CMK (cell line): Measurements from ENCODE around the gene TOR1AIP2.

Experiments
- DNase-seq: peaks from one replicate; pipeline ENCODE4 v3.0.0-alpha.2; 2010; ENCODE audit warnings: low read depth

The TOR1AIP2 gene

DNA sequence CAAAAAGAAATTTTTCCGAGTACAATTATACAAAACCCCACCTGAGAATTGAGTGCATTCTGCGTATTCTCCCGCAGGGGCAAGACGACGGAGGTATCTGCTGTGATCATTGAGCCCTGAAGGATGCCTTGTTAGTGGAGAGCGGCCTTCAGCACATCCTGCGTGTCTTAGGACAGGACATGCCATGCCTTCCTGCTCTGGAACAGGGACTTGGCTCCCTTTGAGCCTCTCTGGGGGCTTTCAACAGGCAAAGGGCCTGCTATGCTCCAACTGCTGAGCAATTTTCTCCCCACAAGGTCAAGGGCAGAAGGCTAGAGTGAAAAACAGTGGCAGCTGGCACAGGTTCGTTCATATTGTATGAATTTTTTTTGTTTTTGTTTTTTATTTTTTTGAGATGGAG lies 52.4 kb downstream of the TOR1AIP2 start:
- no peak for DNase-seq

GRCh38 chr1:179824265-179824664 lies 53.3 kb downstream of the TOR1AIP2 start:
- no peak for DNase-seq

DNA sequence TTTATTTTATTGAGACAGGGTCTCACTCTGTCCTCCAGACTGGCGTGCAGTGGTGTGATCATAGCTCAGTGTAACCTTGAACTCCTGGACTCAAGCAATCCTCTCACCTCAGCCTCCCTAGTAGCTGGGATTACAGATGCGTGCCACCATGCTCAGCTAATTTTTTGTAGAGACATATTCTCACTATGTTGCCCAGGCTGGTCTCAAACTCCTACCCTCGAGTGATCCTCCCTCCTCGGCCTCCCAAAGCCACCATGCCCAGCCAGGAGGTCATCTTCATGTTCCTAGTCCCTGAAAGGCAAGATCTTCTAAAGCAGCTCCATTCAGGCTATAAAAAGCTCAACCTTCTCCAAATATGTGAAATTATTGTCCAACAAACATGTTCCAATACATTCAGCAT lies 53.9 kb downstream of the TOR1AIP2 start:
- DNase-seq, result no peak

DNA sequence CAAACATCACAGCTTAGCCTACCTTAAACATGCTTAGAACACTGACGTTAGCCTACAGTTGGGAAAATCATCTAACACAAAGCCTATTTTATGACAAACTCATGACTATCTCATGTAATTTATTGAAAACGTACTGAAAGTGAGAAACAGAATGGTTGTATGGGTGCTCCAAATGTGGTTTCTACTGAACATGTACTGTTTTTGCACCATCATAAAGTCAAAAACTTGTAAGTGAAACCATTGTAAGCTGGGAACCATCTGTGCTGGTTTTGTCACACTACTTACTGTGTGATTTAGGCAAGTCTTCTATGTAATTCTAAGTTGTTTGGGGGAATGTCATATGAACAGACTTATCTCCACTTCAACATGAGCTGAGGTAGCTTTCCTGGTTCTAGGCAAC lies 55.5 kb downstream of the TOR1AIP2 start:
- DNase-seq, result no peak

DNA sequence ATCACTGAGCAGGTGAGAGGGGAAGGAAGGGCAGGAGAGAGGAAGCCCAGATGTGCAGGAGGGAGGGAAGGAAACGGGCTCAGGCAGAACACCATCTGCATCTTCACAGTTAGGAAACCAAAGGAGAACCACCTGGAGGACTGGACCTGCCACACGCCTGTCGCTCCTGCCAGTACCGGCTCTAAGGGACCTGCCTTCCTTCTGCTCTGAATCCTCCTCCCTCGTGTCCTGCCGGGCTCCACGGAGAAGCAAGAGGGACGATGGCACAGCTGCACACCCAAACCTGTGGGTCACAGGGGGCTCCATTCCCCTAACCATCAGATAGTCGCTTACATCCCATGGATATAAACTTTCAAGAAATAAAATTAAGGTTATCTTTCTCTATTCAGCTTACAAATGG lies 56.1 kb downstream of the TOR1AIP2 start:
- DNase-seq, result no peak

GRCh38 chr1:179820226-179820970 lies 57.2 kb downstream of the TOR1AIP2 start:
- no peak for DNase-seq

GRCh38 chr1:179818743-179819173 lies 58.8 kb downstream of the TOR1AIP2 start:
- no peak for DNase-seq

GRCh38 chr1:179818260-179818659 lies 59.3 kb downstream of the TOR1AIP2 start:
- no peak for DNase-seq

DNA sequence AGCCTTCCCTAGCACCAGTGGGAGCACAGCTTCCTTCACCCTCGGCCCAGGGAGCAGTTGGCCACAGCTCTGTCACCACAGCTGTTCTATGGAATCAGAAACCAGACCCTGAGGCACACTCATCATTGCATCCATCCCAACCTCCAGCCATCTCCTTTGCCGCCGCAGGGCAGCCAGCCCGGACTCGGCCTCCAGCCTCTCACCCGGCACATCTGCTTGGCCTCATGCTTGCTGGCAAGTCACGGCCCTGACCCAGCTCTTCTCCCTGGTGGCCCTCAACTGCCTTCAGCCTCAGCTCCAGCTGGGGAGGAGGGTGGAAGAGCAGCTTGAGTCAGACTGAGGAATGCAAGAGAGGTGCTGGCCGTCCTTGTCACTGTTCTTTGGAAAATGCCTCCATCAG lies 59.8 kb downstream of the TOR1AIP2 start:
- no peak for DNase-seq

- DNase-seq, result no peak
Measured at GRCh38 chr1:179817056-179817455, 60.5 kb downstream of the TOR1AIP2 start.

DNA sequence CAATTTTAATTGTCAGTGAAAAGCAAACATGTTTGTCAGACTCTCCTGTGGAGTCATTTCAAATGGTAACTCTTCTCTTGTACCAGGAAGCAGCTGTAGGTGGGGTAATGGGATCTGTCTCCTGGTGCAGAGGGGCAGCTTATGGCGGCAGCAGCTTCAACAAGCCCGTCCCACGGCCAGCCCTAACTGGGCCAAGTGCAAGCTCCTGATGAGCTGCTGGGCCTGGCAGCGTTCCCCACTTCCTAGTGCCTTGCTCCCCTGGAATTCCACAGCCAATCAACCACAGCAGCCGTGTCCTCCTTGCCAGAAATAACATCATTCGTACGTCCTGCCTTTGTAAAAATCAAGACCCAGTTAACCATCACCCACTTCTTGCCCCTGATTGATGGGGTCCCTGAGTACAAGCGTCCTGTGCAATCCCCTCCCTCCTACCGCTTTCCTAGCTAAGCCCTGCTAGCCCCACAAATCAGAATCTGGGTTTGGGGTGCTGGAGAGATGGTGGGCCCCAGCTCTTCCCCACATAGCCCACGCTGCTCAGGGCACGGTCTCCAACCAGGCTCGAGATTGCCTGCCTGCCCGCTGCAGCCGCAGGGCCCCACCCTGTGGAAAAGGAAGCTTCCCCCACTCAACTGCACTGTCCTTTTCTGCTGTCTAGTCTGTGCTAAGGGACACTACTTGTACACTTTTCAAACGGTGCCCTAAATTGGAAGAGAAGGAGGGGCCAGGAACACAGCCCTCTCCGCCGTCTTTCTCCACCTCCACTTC lies 61.2 kb downstream of the TOR1AIP2 start:
- no peak for DNase-seq

DNA sequence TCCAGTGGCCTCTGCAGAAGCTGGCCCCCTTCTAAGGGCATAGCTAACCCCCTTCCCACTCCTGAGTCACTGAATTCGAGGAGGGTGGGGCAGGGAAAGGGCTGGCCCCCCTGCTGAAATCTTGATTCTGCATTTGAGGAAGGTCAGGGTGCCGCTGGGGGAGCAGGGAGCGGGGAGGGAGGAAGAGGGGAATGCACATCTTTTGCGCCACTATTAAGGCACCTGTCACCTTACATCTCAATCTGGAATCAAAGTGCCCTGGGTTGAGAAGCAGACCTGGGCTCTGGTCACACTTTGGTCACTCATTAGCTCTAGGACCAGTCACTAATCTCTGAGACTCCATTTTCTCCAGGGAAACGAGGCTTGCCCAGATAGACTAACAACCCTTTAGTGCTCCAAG lies 62.0 kb downstream of the TOR1AIP2 start:
- DNase-seq, result no peak

- DNase-seq, result no peak
Measured at GRCh38 chr1:179814546-179814838, 63.1 kb downstream of the TOR1AIP2 start.

DNA sequence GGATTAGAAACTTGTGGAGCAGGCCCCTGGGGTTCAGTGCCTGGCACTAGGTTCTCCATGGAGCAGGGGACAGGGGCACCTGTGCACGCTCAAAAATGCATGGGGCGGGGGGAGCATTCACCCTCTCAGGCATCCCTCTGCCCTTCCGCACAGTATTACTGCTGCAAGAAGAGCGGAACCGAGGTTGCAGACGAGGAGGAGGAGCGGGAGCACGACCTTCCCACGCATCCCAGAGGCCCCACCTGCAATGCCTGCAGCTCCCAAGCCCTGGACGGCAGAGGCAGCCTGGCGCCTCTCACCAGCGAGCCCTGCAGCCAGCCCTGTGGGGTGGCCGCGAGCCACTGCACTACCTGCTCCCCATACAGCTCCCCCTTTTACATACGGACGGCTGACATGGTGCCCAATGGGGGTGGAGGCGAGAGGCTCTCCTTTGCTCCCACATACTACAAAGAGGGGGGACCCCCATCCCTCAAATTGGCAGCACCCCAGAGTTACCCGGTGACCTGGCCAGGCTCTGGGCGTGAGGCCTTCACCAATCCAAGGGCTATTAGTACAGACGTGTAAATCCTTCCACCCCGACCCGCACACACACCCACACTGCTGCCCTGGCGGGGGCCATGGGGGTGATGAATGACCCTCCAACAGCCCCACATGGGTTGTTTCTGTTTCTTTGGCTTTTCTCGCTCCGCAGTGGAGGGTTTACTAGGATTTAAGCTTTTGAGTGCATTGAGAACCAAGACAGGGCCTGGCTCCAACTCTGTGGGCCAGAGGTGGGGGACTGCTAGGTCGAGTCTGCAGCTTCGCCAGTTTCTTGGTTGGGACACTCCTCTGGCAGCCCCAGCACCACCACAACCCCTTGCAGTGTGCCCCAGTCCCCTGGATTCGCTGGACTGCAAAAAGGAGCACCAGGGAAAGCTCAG lies 63.7 kb downstream of the TOR1AIP2 start:
- no peak for DNase-seq

GRCh38 chr1:179812501-179813292 lies 64.9 kb downstream of the TOR1AIP2 start:
- no peak for DNase-seq

DNA sequence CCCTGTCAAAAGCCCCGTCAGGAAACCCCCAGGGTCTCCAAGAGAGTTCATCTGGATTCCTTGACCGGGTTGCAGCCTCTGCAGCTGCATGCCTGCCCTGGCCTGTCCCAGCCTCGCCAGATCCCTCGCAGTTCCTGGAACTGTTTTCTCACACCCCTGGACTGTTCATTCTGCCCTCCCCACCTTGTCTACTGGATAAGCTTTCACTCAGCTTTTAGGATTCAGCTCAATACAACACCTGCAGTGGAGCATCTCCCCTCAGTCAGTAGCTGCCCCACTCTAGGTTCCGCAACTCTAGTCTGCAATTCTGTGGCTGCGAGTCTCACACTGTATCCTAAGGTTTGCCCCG lies 67.3 kb downstream of the TOR1AIP2 start:
- DNase-seq, result no peak

DNA sequence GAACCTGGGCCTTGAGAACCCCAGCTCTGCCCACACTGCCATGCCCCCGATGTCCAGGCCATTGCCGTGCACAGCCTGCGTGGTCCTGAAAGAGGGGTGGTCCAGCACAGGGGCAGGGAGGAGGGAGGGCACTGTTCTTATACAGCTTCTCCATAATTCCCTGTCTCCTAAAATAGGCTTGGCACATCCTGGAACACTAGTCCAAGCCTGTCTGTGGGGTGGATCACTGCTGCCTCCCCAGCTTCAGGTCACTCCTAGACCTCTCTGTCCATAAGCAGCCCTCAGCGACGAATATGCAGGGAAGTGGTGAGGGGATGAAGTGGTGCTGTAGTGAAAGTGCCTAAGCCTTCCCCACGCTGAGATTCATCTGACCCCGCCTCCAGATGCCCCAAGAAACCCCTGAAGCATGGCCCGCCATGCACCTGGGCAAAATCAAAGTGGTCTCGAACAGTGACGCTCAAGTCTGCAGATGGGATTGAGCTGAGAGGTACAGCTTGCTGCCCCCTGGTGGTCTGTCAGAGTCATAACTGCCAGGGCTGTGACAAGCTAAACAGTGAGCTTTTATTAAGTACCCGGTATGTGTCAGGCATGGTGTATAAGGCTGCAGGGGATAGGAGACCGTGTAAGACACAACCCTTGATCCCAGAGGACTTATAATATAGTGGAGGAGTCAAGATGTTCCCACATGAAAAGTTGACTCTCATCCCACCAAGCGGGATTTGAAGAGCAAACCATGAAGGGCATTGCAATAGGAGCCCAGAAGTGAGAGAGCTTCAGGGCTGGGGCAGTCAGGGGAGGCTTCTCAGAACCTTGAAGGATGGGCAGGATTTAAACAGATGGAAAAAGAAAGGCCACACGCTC lies 67.9 kb downstream of the TOR1AIP2 start:
- peak; percentile 68 for DNase-seq

- DNase-seq, result no peak
Measured at GRCh38 chr1:179808503-179808902, 69.1 kb downstream of the TOR1AIP2 start.

DNA sequence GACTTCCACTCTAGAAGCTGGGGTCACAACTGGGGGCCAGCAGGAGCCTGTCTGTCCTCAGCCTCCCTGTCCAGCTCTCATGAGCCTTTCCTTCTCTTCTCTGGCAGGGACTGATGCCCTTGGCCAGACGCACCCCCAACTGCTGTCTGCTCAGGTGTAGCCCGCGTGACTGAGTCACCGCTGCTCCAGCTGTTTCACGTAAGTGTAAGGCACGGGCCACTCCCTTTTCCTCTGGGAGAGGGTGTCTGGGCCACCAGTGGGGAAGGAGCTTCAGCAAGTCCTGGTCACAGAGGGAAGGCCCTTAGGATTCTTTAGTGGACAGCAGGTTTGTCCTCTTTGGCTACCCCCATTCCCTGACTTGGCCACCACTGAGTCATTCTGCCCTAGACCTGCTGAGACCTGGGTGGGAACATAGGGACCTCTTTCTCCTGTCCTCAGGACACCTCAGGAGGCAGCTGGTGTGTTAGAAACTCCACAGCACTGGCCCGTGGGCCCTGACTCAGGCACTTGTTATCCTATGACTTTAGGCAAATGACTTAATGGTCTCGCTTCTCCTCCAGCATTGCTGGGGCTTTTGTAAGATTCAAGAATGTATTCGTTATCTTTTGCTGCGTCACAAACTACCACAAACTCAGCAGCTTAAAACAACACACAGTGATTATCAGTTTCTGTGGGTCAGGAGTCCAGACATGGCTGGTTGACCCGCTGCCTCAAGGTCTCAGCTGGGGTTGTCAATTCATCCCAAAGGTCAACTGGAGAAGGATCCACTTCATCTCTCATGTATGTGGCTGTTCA lies 69.7 kb downstream of the TOR1AIP2 start:
- no peak for DNase-seq

DNA sequence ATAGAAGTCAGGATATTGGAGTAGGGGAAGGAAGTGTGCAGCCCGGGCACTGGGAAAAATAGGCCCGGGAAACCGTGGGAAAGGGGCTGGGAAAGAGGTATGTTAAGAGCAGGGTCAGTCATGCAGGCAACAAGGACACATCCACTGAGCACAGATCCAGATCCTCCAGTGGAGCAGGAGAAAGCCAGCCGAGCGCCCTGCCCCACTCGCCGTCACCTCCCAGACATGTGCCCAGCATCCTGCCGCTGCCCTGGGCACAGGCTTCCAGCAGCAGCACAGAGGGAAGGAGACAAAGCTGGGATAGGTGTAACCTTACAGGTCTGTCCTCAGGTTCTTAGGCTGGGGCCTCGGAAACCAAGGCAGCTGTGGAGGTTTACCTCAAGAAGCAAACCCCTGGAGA lies 70.3 kb downstream of the TOR1AIP2 start:
- no peak for DNase-seq
